GM18867 (cell line): ENCODE results near the gene CLK3.

Experiments used
- ATAC-seq: cut with Tn5 transposase; IDR thresholded peaks from one replicate; pipeline ENCODE4 v1.9.1; 2021; ENCODE audit warnings: mild to moderate bottlenecking, moderate library complexity; ENCODE audit not compliant: unreplicated experiment

Gene CLK3

GRCh38 chr15:74676801-74677200, 61.2 kb downstream of the CLK3 start:
- ATAC-seq: no peak
